Measurements from ENCODE around the gene ZBTB20.

DNA sequence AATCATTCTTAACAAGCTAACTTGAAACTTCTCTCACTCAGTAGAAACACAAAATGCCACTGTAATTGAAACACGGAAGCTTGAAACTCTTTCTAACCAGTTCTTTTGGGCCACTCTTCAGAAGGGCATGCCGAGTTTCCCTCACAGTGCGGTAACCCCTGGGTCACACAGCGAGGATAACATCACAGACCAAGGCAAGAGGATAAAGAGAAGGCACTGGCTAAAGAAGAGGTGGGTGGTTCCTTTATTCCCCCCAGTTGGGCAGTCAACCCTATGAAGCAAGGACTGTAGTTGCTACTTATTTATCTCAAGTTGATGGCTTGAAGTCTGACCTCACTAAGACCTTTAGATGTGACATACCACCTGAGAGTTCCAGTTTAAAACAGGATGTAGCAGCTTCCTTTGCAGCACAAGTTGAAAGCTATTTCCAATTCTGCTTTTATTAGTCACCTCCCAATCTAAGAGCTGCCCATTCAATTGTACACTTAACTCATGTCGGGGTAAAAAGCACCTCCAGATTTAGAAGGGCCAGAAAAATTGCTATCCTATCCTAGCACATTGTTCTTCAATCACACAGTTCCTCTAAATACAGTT is 580.8 kb downstream of the ZBTB20 start:
- TF ChIP-seq, protein P1, sequence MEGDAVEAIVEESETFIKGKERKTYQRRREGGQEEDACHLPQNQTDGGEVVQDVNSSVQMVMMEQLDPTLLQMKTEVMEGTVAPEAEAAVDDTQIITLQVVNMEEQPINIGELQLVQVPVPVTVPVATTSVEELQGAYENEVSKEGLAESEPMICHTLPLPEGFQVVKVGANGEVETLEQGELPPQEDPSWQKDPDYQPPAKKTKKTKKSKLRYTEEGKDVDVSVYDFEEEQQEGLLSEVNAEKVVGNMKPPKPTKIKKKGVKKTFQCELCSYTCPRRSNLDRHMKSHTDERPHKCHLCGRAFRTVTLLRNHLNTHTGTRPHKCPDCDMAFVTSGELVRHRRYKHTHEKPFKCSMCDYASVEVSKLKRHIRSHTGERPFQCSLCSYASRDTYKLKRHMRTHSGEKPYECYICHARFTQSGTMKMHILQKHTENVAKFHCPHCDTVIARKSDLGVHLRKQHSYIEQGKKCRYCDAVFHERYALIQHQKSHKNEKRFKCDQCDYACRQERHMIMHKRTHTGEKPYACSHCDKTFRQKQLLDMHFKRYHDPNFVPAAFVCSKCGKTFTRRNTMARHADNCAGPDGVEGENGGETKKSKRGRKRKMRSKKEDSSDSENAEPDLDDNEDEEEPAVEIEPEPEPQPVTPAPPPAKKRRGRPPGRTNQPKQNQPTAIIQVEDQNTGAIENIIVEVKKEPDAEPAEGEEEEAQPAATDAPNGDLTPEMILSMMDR (IDR thresholded peaks at IDR 0.05), result no peak
- no peak for TF ChIP-seq POLR2A (IDR thresholded peaks at IDR 0.05)
